ENCODE measurements around the gene DLG5.
"Not testable (repeated sequence)": the region's sequence is repeated elsewhere in the genome, so short reads cannot be mapped to it uniquely, and the experiment has no call there.

DLG5 gene

DNA sequence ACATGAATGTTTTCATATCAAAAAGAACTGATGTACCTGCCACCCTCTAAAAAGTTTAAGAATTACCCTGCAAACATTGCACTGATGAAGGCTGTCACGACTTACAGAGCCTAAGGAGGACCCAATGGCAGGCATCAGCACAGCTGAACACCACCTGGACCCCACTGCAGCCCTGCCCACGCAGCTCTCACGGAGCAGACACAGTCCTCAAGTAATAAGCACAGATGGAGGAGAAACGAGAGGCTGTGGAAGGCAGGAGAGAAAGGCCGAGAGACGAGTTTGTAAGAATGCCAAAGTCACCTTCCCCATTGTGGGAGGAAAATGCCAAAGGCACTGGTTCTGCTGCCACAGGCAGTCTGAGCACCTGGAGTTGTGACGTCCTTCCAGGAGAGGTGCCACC lies 135.0 kb downstream of the DLG5 start:
- DNase-seq = no peak

DNA sequence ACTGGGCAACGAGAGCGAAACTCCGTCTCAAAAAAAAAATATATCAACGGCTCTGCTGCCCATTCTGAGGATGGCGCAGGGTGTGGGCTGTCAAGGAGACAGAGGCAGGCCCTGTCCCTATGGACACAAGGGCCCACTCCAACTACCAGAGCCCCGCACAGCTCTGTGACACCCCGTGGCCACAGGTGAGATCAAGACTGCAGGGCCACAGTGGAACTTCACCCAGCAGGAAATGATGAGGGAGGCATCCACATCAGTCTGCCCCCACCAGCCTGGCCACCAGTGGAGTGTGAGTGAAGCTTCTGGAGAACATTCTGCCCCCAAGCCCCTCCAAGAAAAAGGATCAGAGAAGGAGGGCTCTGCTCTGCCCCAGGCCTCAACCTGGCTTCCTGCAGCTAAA lies 136.7 kb downstream of the DLG5 start:
- DNase-seq = no peak

DNA sequence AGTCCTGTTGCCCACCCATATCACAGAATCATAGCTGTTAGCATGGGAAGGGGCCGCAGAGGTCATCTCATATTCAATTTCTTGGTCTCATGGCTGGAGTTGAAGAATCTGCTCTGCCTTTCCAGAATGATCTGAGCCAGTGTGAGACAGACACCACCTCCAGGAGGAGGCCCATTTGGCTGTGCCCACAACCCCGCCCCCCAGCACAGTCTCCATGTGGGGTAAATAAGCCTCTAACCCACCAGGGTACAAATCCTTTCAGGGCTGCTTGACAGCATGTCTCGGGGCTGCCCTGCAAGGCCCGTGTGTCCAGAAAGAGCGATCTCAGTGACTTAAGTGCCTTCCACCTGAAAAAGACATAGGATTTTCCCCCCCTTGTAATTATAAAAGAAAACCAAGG lies 137.5 kb downstream of the DLG5 start:
- no peak for DNase-seq

DNA sequence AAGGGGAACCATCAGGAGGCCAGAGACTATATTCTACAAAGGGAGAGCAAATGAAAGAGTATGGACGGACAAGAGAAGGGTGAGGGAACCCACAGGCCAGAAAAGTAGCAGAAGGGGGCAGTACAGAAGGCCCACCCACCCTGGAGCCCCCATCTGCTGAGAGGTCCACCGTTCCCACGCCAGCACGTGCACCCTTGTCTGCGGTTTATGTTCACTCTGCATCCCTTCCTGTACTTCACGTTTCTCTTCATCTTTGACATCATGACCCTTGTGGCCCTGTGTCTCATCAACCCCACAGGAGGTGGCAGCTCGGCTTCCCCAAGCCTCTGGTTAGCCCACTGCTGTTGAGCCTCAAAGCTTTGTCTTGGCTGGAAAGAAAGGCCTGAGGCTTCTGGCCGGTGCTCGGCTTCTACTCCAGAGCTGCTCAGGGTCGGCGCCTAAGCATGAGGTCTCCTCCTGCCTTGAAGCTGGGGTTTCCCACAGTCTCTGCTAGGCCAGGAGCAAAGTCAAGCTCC lies 138.0 kb downstream of the DLG5 start:
- no peak for DNase-seq

DNA sequence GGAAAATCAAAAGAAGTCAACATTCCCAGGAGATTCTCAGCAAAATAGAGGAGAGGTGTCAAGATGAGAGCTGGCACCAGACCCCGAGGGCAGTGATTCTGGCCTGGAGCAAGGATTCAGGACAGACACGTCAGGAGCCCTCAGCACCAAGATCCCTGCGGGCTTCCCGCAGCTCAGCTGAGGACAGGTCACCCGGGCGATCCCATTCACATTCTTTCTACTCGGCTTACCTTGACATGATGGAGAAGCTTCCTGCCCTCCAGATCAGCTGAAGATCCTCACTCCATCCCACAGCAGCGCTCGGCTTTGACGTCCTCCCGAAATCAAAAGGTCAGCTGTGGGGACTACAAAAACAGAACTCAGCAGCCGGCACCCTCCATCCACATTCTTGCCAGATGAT lies 139.1 kb downstream of the DLG5 start:
- no peak for DNase-seq

DNA sequence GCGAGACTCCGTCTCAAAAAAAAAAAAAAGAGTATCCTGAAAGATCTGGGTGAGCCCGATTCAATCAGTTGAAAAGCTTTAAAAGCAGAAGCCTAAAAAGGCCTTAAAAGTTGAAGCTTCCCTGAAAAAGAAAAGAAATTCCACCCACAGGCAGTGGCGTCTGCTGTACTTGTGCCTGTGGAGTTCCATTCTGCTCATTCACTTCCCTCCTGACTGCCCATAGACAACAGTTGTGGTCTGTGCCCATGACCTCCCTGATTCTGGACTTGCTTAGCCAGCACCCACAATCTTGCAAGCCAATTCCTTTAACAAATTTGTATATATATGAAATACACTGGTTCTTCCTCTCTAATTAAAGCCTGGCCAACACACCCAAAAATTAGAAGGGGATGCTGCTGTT lies 141.7 kb downstream of the DLG5 start:
- DNase-seq = no peak

DNA sequence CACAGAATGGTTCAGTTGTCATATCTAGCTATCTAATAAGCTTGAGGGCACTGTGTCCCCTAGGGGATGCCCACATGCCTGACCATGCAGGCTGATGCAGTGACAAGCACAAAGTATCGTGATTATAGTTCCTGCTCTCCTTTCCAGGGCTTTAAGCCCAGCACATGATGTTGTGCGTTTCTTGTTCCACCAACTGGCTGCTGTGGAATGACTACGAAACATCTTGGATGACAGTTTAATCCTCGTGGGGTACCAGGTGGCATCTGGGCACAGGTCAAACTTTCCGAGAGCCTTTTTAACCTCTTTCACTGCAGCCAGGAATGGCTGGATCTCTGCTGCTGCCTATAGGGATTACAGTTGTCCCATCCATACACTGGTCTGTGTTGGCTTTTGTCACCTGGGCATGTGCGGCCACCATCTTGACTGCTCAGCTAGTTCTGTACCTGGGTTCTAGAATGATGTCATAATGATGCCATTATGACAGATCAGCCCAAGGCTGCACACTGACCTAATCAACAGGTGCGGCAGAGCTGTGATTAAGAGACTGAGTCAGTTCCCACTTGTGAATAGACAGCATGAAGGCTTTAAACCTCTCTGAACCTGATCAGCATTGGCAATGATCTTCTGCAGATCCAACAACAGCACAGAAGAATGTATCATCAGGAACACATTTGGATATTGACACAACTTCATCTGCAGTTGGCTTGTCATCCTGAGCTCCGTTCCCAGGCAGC lies 144.1 kb downstream of the DLG5 start:
- no peak for DNase-seq

DNA sequence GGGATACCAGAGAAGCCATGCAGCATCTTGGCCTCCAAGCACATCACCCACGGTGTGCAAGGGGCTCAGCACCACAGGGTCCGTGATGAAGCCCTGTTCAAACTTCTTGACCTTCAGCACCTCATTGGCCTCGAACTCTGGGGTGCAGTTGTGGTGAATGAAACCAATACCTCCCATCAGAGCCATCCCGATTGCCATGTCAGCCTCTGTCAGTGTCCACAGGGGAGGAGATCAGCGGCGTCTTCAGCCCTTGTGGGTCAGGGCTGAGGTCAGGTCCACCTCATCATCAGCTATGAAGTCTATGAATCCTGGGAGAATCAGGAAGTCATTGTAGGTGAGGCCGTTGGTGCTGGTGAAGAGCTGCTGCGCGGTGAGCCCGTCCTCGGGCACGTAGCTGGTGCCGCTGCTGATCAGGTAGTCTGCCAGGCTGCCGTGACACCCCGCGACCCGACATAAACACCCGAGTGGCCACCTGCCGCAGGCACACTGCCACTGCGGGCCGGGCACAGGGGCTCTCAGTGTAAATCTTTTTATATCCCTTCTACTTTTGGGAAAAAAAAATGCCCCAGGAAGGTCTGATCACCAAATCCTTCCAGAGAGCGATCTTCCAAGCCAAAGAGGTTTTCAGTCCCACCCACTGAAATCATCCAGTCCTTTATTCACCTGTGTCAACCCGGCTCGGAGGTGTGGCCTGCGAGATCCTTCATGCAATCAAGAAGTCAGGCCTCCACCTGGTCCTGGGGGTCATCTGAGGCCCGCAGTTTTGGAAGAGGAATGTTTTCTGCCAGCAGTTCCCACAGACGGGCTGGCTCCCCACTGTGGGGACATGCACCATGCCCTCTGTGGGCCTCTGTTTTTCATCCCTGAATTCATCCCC lies 144.9 kb downstream of the DLG5 start:
- DNase-seq = no peak

DNA sequence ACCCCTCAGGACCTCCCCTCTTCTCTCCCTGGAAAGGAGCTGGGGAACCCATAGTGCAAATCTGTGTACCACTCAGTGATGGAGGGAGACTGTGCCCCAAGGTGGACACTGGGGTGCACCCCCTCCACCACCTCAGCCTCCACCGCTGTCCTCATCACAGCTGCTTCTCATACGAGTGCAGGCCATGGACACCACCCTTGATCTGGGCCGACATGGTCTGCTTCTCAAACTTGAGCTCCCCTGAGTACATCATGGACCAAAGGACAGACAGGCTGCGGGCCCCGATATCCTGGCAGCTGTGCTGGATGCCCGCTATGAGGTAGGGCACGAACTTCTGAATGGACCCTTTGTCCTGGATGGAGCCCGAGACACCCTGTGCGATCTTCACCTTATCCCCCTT lies 146.4 kb downstream of the DLG5 start:
- no peak for DNase-seq

DNA sequence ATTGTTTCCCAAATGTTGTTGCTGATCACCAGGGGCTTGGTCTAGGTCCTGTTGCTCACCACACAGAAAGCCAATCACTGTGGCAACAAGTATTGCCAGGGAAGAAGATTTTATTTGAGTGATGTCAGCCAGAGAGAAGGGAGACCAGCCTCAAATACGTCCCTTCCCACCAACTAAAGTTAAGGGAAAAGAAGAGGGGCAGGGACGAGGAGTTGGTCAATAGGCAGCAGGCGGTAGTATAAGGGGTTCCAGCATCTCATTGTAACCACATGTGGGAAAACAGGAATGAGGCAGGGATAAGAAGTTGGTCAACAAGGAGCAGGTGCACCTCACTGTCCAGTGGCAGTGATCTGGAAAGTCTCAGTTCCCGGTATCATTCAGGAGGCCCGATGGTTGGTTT lies 150.1 kb downstream of the DLG5 start:
- no peak for DNase-seq

DNA sequence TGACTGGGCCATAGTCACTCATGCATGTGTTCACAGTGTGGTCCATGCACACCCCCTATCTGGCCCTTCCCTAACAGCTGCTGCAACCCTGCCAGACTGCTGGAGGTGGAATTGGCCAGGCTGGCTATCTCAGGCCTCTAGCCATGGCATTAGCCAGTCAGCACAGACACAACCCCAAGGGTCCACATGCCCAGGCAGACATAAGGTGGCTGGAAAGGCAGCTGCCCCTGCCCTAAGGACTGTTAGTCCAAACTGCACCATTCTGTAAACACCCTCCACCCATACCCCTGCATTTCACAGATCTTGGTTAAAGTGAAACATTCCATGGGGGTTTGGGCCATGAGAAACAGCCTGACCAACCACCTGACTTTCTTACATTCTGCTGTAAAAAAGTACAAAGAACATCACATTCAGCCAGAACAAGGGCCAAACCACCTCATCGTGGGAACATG lies 151.6 kb downstream of the DLG5 start:
- DNase-seq = no peak

DNA sequence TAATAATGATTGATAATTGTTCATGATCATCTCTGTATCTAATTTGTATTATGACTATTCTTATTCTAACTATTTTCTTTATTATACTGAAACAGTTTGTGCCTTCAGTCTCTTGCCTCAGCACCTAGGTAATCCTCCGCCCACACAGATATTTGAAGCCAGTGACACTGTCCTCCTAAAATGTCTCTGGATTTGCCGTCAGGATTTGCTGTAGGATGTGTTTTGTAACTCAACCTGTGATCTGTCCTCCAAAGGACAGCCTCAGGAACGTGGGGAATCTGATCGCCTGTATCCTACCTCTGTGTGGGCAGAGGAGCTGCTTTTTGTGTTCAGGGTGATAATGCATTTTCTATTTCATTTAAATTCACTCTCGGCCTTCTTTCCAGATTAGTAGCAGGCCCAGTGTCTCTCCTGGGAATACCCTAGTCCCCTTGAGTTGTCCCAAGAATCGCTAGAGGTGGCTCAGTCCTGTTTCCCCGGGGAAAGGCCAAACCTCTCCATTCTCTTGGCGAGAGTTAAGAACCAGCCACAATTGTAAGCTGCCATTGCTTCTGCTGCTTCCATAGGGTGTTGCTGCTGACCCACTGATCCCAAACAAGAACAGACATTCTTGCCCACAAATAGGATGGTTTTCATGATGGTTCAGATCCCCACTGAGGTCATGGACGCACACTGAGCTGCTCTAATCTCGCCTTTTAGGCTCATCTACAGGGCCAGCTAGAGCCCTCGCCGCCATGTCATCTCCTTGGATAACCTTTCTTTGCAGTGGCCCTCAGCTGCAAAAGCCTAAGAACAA lies 152.7 kb downstream of the DLG5 start:
- no peak for DNase-seq

DNA sequence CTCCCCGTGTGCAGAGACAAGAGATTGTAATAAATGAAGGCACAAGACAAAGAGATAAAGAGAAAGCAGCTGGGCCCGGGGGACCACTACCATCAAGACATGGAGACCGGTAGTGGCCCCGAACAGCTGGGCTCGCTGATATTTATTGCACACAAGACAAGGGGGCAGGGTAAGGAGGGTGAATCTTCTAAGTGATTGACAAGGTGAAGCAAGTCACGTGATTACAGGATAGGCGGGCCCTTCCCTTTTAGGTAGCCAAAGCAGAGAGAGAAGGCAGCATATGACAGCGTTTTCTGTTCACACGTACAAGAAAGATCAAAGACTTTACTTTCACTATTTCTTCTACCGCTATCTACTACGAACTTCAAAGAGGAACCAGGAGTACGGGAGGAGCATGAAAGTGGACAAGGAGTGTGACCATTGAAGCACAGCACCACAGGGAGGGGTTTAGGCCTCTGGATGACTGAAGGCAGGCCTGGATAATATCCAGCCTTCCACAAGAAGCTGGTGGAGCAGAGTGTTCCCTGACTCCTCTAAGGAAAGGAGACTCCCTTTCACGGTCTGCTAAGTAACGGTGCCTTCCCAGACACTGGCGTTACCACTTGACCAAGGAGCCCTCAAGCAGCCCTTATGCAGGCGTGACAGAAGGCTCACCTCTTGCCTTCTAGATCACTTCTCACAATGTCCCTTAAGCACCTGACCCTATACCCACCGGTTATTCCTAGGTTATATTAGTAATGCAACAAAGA lies 153.5 kb downstream of the DLG5 start:
- not testable (repeated sequence) for DNase-seq

DNA sequence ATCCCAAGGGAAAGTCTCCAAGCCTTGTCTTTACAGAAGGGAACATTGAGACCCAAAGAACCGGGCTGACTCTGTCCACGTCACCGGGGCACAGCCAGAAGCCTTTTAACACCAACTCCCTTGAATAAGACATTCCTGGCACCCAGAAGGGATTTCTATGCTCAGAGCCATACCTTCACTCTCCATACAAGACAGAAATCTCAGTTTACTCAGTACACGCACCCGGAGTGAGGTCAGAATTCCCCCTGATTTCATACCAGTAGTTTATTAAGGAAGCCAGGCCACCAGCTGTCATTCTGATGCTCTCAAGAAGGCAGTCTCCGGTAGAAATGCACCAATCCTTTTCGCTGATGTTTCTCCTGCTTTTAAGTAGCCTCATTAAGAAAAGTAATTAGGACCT lies 154.7 kb downstream of the DLG5 start:
- no peak for DNase-seq

DNA sequence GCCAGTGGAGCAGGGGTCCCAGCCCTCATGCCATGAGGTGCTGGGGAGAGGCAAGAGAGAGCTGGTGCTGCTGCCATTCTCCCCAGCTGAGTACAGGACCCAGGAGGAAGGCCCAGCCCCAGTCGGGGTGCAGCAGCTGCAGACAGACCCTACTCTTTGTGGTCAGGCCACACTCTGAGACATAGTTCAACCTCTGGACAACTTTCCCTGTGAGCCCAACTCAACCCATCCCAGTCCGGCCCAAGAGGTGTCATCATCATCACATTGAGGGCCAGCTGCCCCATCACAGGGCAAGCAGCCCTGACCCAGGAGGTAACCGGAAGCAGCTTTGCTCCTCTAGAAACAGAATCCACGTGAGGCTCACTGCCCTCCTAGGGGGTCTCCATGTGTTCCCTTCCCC lies 155.1 kb downstream of the DLG5 start:
- no peak for DNase-seq

DNA sequence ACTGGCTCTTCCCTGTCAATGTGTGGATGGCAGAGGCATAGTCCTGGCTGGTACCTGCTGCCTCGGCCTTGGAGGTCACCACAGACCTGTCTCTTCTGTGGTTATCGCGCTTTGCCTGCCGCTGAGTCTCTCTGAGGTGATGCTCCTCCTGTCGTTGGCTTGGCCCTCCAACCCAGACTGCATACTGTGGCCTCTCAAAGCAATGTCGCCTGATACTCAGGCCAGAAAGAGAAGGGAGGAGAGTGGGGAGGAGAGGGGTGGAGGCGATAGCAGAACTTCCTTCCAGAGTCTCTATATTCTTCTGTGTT lies 155.7 kb downstream of the DLG5 start:
- no peak for DNase-seq

DNA sequence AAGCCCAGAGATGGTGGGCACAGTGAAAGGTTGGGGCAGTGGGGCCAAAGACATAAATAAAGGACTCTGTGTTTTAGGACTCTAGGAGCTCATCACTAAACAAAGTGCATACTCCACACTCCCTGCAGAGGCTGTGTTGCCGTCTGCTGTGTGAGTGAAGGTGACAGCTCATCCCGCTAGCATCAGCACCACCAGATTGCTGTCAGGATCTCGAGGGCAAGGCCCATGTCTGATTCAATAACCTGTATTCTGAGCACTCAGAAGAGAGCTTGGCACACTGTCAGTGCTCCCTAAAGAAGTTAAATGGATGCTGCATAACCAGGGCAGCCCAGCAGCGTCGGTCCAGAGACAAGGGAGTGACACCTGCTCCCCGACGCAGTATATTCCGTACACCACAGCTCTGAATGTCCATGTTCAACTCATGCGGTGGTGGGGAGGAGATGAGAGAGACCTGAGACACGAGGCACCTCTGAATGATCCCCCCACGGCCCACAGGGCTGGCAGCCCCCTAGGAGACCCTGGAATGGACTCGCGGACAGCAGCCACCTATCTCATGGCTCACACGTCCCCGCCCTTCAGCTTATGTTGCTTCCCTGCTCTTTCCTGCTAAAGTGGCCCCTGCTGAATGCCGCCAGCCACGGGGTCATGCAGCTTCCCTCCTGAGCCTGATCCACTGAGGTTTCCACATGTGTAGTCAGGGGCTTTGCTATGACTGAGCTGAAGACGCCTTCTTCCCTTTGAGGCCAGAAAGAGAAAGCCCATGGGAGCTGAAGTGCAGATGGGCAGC lies 156.3 kb downstream of the DLG5 start:
- DNase-seq = no peak

DNA sequence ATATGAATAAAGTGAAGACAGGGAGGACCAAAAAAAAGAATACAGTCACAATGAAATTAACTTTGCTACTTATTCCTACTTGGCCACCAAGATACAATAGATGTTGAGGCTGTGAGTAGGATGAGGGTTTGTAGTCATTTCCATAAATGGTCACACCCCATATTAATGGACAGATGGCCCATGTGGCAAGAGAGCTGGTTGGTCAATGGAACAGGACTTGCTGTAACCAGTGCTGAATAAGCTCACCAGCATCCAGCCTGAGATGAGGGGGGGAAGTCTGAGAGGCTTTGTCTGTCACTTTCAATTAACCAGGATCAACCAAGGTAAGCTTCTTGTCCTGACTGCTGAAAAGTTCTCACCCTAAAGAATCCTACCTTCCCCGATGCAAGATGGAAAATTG lies 158.5 kb downstream of the DLG5 start:
- DNase-seq = no peak

DNA sequence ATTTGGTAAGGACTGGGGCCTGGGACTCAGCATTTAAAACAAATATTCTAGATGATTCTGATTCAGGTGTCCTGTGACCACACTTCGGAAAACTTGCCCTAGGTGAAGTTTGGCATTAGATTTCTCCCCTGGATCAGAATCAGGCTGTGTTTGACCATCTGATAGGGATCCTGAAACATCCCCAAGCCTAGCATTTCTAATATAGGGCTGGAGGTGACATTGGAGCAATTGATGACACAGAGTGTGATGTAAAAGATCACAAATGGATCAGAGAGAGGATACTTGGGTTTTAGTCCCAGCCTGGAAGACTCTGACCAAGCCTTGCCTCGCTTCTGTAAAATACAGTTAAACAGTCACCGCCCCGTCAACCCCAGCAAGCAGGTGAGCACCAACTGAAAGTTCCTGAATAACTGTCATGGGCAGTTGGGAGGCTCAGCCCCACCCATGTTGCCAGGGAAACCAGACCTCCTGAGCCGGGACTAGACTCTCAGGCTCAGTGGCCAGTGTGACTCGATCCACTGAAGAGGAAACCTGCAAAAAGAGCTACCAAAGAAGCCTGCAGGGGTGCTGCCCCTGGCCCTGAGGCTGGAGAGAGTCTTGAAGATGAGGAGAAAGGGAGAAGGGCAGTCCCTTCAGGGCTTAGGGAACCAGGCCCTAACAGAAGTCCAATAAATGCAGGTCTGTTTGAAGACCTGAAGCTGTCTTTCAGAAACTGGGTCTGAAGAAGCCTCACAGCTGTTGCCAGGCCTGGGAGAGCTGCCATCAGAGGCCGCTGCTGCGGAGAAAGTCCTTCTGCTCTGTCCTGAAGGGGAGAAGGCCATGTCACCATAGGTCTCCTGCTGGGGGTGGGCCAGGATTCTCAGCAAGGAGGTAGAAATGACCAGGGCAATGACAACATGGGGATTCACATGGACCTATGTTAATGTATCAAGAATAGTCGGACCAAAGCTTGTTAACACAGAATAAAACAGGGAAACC lies 162.8 kb downstream of the DLG5 start:
- DNase-seq = no peak

DNA sequence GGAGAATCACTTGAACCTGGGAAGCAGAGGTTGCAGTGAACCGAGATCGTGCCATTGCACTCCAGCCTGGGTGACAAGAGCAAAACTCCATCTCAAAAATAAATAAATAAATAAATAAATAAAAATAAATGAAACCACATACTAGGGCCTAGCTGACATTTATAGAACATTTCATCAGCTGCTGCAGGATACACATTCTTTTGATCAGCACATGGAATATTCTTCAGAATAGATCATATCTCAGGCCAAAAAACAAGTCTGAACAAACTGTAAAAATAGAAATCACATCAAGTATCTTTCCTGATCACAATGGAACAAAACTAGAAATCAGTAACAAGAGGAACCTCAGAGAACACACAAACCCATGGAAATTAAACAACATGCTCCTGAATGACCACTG lies 168.1 kb downstream of the DLG5 start:
- DNase-seq = not testable (repeated sequence)
